HepG2 (cell line): ENCODE results near the gene HOXD3. TPM values are rescaled to one million over a fixed set of nuclear protein-coding genes. Genes with fewer than 3 reads are reported as not detected.

Experiments
- ATAC-seq: fragments of 200-7000 bp; cut with Tn5 transposase; 3 replicates; pipeline ENCODE4 v1.9.1; 2020; ENCODE audit warnings: mild to moderate bottlenecking, moderate library complexity
- BruUV-seq: library from RNA; stranded (reverse); fragments of 400-500 nt; replicated peaks from 2 replicates; lab custom pipeline; 2021; lab: Mats Ljungman, UMichigan
- CTCF ChIA-PET: fragments of 300-600 bp; formaldehyde crosslinking; extraction: SDS; loops from one replicate; lab custom pipeline; 2021; ENCODE audit warnings: low total read pairs, inconsistent platforms, low intra/inter-chr PET ratio; lab: Yijun Ruan, JAX
- POLR2A ChIA-PET: fragments of 350-600 bp; sonication (Branson Sonifier 250); formaldehyde crosslinking; loops from one replicate; lab custom pipeline; 2020; ENCODE audit warnings: antibody characterized with exemption, inconsistent platforms; lab: Yijun Ruan, JAX
- DNase-seq: peaks from one replicate; pipeline ENCODE4 v3.0.0-alpha.2; 2015; ENCODE audit warnings: low spot score
- FAIRE-seq: peaks from 3 replicates; lab custom pipeline; 2011; peaks lifted over from hg19 to GRCh38; lab: Jason Lieb, UNC
- H2AFZ ChIP-seq: one replicate; pipeline ENCODE4 v1.6.1; 2011; ENCODE audit warnings: low read length, inconsistent platforms
- H3K27ac ChIP-seq: fragments of 300-600 bp; 3 replicates; pipeline ENCODE4 v1.8.0; 2011; ENCODE audit warnings: mixed run types, mild to moderate bottlenecking, mixed read lengths, low read length, inconsistent platforms; ENCODE audit not compliant: insufficient read depth; ENCODE audit errors: extremely low read length
- H3K27me3 ChIP-seq, 2 experiments: fragments of 200-600 bp in 1 of 2; 2 replicates in 1 of 2; 3 replicates in 1 of 2; pipeline versions ENCODE4 v1.6.0 to v1.8.0; 2011; ENCODE audit warnings: low read length in 2 of 2, mild to moderate bottlenecking in 2 of 2, moderate library complexity in 2 of 2, inconsistent platforms in 1 of 2; ENCODE audit not compliant: insufficient read depth in 2 of 2, control insufficient read depth in 1 of 2
- H3K36me3 ChIP-seq, 2 experiments: fragments of 200-600 bp in 1 of 2; replicated peaks in 1 of 2; 2 replicates in 1 of 2; 3 replicates in 1 of 2; pipeline versions ENCODE4 v1.5.1 to v1.8.0; 2011; ENCODE audit warnings: low read length in 2 of 2, inconsistent platforms in 1 of 2; ENCODE audit not compliant: insufficient read depth in 2 of 2, control insufficient read depth in 1 of 2
- H3K4me1 ChIP-seq: 2 replicates; pipeline ENCODE4 v1.5.1; 2012; ENCODE audit warnings: low read length, inconsistent platforms; ENCODE audit not compliant: insufficient read depth
- H3K4me2 ChIP-seq: 2 replicates; pipeline ENCODE4 v1.6.0; 2011; ENCODE audit warnings: low read depth, low read length, inconsistent platforms
- H3K4me3 ChIP-seq, 3 experiments: fragments of 200-600 bp in 1 of 3; sonication (generic), shearing (Covaris generic) in 1 of 3; replicated peaks in 1 of 3; 2 replicates each; pipeline ENCODE4 v1.5.1; 2011 to 2016; ENCODE audit warnings: low read length in 3 of 3, inconsistent platforms in 2 of 3, low read depth in 2 of 3, mild to moderate bottlenecking in 2 of 3, control low read depth in 1 of 3, mixed read lengths in 1 of 3; ENCODE audit not compliant: insufficient read depth in 1 of 3
- H3K79me2 ChIP-seq: one replicate; pipeline ENCODE4 v1.6.1; 2011; ENCODE audit warnings: low read length, inconsistent platforms; ENCODE audit not compliant: insufficient read depth
- H3K9ac ChIP-seq: 2 replicates; pipeline ENCODE4 v1.6.0; 2011; ENCODE audit warnings: mild to moderate bottlenecking, low read depth, low read length, inconsistent platforms; ENCODE audit not compliant: insufficient read depth
- H3K9me3 ChIP-seq: 2 replicates; pipeline ENCODE4 v1.5.1; 2012; ENCODE audit warnings: mild to moderate bottlenecking, low read length
- H4K20me1 ChIP-seq: 2 replicates; pipeline ENCODE4 v1.6.0; 2011; ENCODE audit warnings: inconsistent platforms, mild to moderate bottlenecking, low read length, moderate library complexity; ENCODE audit not compliant: insufficient read depth
- HNRNPUL1 ChIP-seq: fragments of 200-400 bp; formaldehyde crosslinking; IDR thresholded peaks from 2 replicates; pipeline ENCODE4 v1.6.1; 2017; ENCODE audit warnings: low read depth, mild to moderate bottlenecking, low read length, moderate library complexity
- TRIM24 ChIP-seq: sonication (generic); formaldehyde crosslinking; IDR thresholded peaks from 2 replicates; pipeline ENCODE4 v1.8.0; 2022; ENCODE audit warnings: mild to moderate bottlenecking, missing genetic modification reagents
- U2AF2 ChIP-seq: fragments of 200-400 bp; formaldehyde crosslinking; IDR thresholded peaks from 2 replicates; pipeline ENCODE4 v1.6.1; 2017; ENCODE audit warnings: low read depth, mild to moderate bottlenecking, low read length
- ZNF235 ChIP-seq: sonication (generic); formaldehyde crosslinking; IDR thresholded peaks from 2 replicates; pipeline ENCODE4 v1.8.1; 2023; ENCODE audit warnings: mild to moderate bottlenecking, missing genetic modification reagents, borderline replicate concordance
- ZNF543 ChIP-seq: sonication (generic); formaldehyde crosslinking; IDR thresholded peaks from 2 replicates; pipeline ENCODE4 v1.4.0; 2020; ENCODE audit warnings: mild to moderate bottlenecking, missing genetic modification reagents
- ZNF883 ChIP-seq: sonication (generic); formaldehyde crosslinking; IDR thresholded peaks from 2 replicates; pipeline ENCODE4 v1.5.1; 2020; ENCODE audit warnings: mild to moderate bottlenecking, missing genetic modification reagents; ENCODE audit errors: not compliant biosample characterization
- WGBS: methylation state at CpG from one replicate; pipeline ENCODE4 v1.1.6; 2017; ENCODE audit warnings: low lambda C conversion rate; 5-methylcytosine and 5-hydroxymethylcytosine counted together
- in situ Hi-C: cut with HindIII; loops from 2 replicates; pipeline ENCODE4 v1.10.0; 2017; ENCODE audit warnings: low pct_unique_long_range_greater_than_20kb; ENCODE audit not compliant: extremely low pct_ligation_motif_present
- intact Hi-C: fragments of 100-400 bp; cut with micrococcal nuclease; formaldehyde crosslinking; loops from one replicate; pipeline ENCODE4 v1.10.0; 2022; ENCODE audit not compliant: unreplicated experiment
- polyA plus RNA-seq, 8 experiments: library from polyadenylated mRNA; depleted of rRNA in 3 of 8; stranded (reverse) in 7 of 8; unstranded in 1 of 8; fragments of >200 nt; fragmentation: Illumina TruSeq in 4 of 8; extraction: Trizol in 4 of 8; gene quantifications; 2 replicates each; pipeline versions ENCODE4 v1.2.1 to v1.2.3, GENCODE V29; 2011 to 2016; ENCODE audit warnings: low read depth in 4 of 8, missing spikeins in 1 of 8, mixed read lengths in 1 of 8; ENCODE audit not compliant: insufficient read depth in 1 of 8
- total RNA-seq, 5 experiments: library from RNA; depleted of rRNA; stranded (reverse); fragments of >200 nt; fragmentation: Illumina TruSeq; extraction: Trizol; gene quantifications; 2 replicates each; pipeline ENCODE4 v1.2.3, GENCODE V29; 2016; ENCODE audit warnings: low read depth in 1 of 5

Gene HOXD3
- total and polyA plus RNA-seq, 2 of the 13 experiments (the other 11 are each of a cell fraction or from before 2014, with no cell fraction given) = 0.05 to 0.09 TPM

DNA sequence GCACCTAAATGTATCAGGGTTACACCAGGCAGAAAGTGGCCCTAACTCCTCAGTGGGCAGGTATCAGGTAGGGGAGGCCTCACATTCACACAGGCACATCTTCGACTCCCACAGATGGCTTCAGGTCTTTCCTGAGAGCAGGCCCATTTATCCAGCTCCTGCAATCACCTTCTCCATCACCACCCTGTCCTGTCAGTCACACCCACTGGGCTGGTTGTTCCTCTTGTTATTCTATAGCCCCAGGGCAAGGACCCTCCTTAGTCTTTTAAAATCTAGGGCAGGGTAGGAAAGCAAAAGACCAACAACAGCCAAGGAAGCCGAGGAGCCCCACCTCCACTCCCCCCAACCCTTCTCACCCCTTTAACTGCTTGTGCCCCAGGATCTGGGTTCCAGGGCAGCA, 14.8 kb upstream of the HOXD3 start:
- H3K4me1 ChIP-seq = peaks cover 11% of the 10 kb centered on the region
- no peaks in the 10 kb centered on the region for H4K20me1 ChIP-seq
- H3K79me2 ChIP-seq = no peaks in the 10 kb centered on the region
- H3K27me3 ChIP-seq = peaks cover 2 to 87% of the 10 kb centered on the region in 2 experiments; a peak in 4 of 5 replicates
- intact Hi-C loops (loop anchor here (5.0 kb wide), 1 partner anchor 495 kb away; no protein-coding TSS in a partner anchor), in situ Hi-C loops (loop anchor here (5.0 kb wide), 1 partner anchor 315 kb away; no protein-coding TSS in a partner anchor)
- WGBS = 0% methylated on average over 2 of the region's 2 CpGs
- no peak overlapping the region for H3K27ac ChIP-seq
- H3K9me3 ChIP-seq = no peaks in the 10 kb centered on the region
- ChIA-PET CTCF (interaction anchor here (1.6 kb wide), 1 partner anchor 494 kb away, joined by 4 read pairs; no protein-coding TSS in a partner anchor), POLR2A (no interaction called here)
- no peak overlapping the region for H3K4me2 ChIP-seq
- H2AFZ ChIP-seq = no peak overlapping the region
- ATAC-seq = no peak
- no peak for DNase-seq
- no peak overlapping the region for H3K9ac ChIP-seq
- no peaks in the 10 kb centered on the region for H3K36me3 ChIP-seq
- FAIRE-seq = no peak
- TF ChIP-seq U2AF2 = no peak
- TF ChIP-seq ZNF883 (CRISPR knock-in tag) = no peak
- no peak overlapping the region for H3K4me3 ChIP-seq
- no TSS peak for BruUV-seq

DNA sequence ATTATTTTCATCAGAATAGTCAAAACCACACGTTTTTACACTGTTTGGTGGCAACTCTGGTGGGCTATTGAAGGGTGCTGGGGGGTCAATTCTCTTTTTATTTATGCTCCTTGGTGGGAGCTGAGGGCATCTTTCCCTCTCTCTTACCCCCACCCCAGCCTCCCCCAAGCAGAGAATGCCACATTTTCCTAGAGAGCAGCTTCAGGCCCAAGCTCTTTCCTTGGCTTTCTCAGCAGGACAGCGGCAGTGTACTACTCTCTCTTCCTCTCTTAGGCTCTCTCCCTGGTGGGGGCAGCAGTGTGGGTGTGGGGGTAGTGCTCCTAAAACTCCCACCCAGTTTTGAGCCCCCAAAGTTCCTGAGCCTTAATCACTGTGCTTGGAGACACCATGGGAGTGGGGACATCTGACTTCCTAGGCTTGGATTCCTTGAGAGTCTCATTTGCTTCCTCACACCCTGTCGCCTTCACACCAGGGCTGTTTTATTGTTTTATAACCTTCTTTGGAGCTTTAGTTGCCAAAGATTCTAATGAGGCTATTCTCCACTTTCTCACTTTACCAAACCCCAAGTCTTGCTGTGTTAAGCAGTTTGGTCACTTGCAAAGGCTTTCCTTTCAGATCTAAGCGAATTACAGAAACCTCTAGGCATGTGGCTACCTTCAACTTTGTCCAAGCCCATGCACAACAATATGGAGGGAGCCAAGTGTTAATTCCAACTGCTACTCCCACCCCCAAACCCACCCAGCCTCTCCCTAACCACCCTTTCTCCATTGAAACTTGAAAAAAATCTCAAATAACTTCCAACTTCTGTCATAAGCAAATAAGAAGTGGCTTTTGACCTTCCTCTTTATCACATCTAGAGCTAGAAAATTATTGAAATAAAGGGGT, 11.8 kb upstream of the HOXD3 start:
- ChIA-PET POLR2A (no interaction called here), CTCF (no interaction called here)
- Histone ChIP-seq H4K20me1 (no peaks in the 10 kb centered on the region), H3K27me3 (peaks cover 12 to 92% of the 10 kb centered on the region in 2 experiments), H3K27ac (no peak overlapping the region), H3K4me1 (peaks cover 28% of the 10 kb centered on the region), H3K79me2 (no peaks in the 10 kb centered on the region), H3K36me3 (no peaks in the 10 kb centered on the region), H3K9ac (no peak overlapping the region), H2AFZ (no peak overlapping the region), H3K4me3 (no peak overlapping the region), H3K9me3 (no peaks in the 10 kb centered on the region), H3K4me2 (no peak overlapping the region)
- no peak for TF ChIP-seq HNRNPUL1
- no peak for TF ChIP-seq TRIM24 (CRISPR knock-in tag)
- no peak for TF ChIP-seq ZNF543 (CRISPR knock-in tag)
- no peak for TF ChIP-seq ZNF235 (CRISPR knock-in tag)
- intact Hi-C loops (no loop called here), in situ Hi-C loops (no loop called here)
- BruUV-seq = no TSS peak
- 3% methylated on average over 4 of the region's 4 CpGs for WGBS
- no peak for ATAC-seq
- no peak for FAIRE-seq
- no peak for DNase-seq
